BJ (cell line): ENCODE measurements around the gene USP4. TPM values are rescaled to one million over a fixed set of nuclear protein-coding genes. Genes with fewer than 3 reads are reported as not detected.

Source experiments
- CTCF ChIA-PET: fragments of 350-600 bp; formaldehyde crosslinking; extraction: SDS; loops from one replicate; lab custom pipeline; 2021; ENCODE audit warnings: antibody characterized with exemption, inconsistent platforms; lab: Yijun Ruan, JAX
- POLR2A ChIA-PET: fragments of 300-600 bp; sonication (Branson Sonifier 250); formaldehyde crosslinking; extraction: SDS; loops from one replicate; lab custom pipeline; 2021; ENCODE audit warnings: antibody characterized with exemption; lab: Charles Lee
- DNase-seq: peaks from one replicate; pipeline ENCODE4 v3.0.0-alpha.2; 2011; ENCODE audit warnings: low read depth
- H3K27me3 ChIP-seq: 2 replicates; pipeline ENCODE4 v1.6.0; 2011; ENCODE audit warnings: low read length; ENCODE audit not compliant: control insufficient read depth, insufficient read depth
- H3K36me3 ChIP-seq: 2 replicates; pipeline ENCODE4 v1.5.1; 2011; ENCODE audit warnings: low read length; ENCODE audit not compliant: control insufficient read depth, insufficient read depth
- H3K4me3 ChIP-seq: 2 replicates; pipeline ENCODE4 v1.5.1; 2011; ENCODE audit warnings: low read depth, mild to moderate bottlenecking, control low read depth, low read length
- CTCF ChIP-seq: IDR thresholded peaks from 2 replicates; pipeline ENCODE4 v1.5.1; 2011; ENCODE audit warnings: low read depth, mild to moderate bottlenecking, control low read depth, inconsistent platforms, low read length, moderate library complexity; ENCODE audit not compliant: insufficient read depth
- polyA plus RNA-seq: library from polyadenylated mRNA; depleted of rRNA; stranded (reverse); fragments of >200 nt; gene quantifications from 2 replicates; pipeline ENCODE4 v1.2.3, GENCODE V29; 2011

The USP4 gene
- polyA plus RNA-seq, 1 experiment: 63.5 TPM

GRCh38 chr3:49296781-49297411 lies 43.0 kb downstream of the USP4 start:
- no peak for TF ChIP-seq CTCF
- H3K36me3 ChIP-seq: peaks cover 21% of the 10 kb centered on the region
- CTCF ChIA-PET: interaction anchor here (1.4 to 2.7 kb wide), 3 partner anchors 12 to 152 kb away, joined by 3 to 11 read pairs (median 4); no protein-coding TSS in a partner anchor
- no peak for DNase-seq
- POLR2A ChIA-PET: no interaction called here
- H3K4me3 ChIP-seq: no peak overlapping the region
- H3K27me3 ChIP-seq: no peaks in the 10 kb centered on the region

- H3K36me3 ChIP-seq: peaks cover 20% of the 10 kb centered on the region
- ChIA-PET POLR2A (no interaction called here), CTCF (interaction anchor here (2.7 kb wide), 1 partner anchor 154 kb away, joined by 11 read pairs; no protein-coding TSS in a partner anchor)
Observed at GRCh38 chr3:49295489-49296058, 44.3 kb downstream of the USP4 start.

GRCh38 chr3:49294343-49294742 lies 45.5 kb downstream of the USP4 start:
- TF ChIP-seq CTCF: no peak
- H3K36me3 ChIP-seq: peaks cover 19% of the 10 kb centered on the region

More at GRCh38 chr3:49295489-49296058, 44.3 kb downstream of the USP4 start:
- no peaks in the 10 kb centered on the region for H3K27me3 ChIP-seq
- peak; percentile 61 for TF ChIP-seq CTCF
- DNase-seq: no peak
- H3K4me3 ChIP-seq: no peak overlapping the region

GRCh38 chr3:49283997-49284396 lies 55.9 kb downstream of the USP4 start:
- H3K36me3 ChIP-seq: peaks cover 31% of the 10 kb centered on the region
- no peak for DNase-seq
- no peak overlapping the region for H3K4me3 ChIP-seq
- ChIA-PET POLR2A (no interaction called here), CTCF (interaction anchor here (1.5 kb wide), 1 partner anchor 13 kb away, joined by 4 read pairs; no protein-coding TSS in a partner anchor)
- no peak for TF ChIP-seq CTCF
- H3K27me3 ChIP-seq: no peaks in the 10 kb centered on the region

More at GRCh38 chr3:49294343-49294742, 45.5 kb downstream of the USP4 start:
- DNase-seq: no peak
- Histone ChIP-seq H3K4me3 (no peak overlapping the region), H3K27me3 (no peaks in the 10 kb centered on the region)
- CTCF ChIA-PET: interaction anchor here (0.5 kb wide), 1 partner anchor 283 kb away, joined by 3 read pairs; no protein-coding TSS in a partner anchor
- POLR2A ChIA-PET: no interaction called here

- ChIA-PET CTCF (interaction anchor here (0.9 to 1.3 kb wide), 3 partner anchors 47 to 109 kb away, joined by 3 to 4 read pairs (median 4); no protein-coding TSS in a partner anchor), POLR2A (no interaction called here)
- no peak for DNase-seq
- no peak for TF ChIP-seq CTCF
- no peak overlapping the region for H3K4me3 ChIP-seq
- H3K36me3 ChIP-seq: peaks cover 12% of the 10 kb centered on the region
- H3K27me3 ChIP-seq: no peaks in the 10 kb centered on the region
Observed at GRCh38 chr3:49279376-49279775, 60.5 kb downstream of the USP4 start.
